GM06990 (cell line): Measurements from ENCODE around the gene HLA-DQA2.

Experiments
- DNase-seq: peaks from one replicate; pipeline ENCODE4 v3.0.0-alpha.2; 2011; ENCODE audit not compliant: insufficient read length; ENCODE audit errors: extremely low read depth
- H3K27me3 ChIP-seq: replicated peaks from 2 replicates; pipeline ENCODE4 v1.6.0; 2011; ENCODE audit warnings: low read length; ENCODE audit not compliant: control insufficient read depth, insufficient read depth
- H3K36me3 ChIP-seq: 2 replicates; pipeline ENCODE4 v1.5.1; 2011; ENCODE audit warnings: low read length; ENCODE audit not compliant: control insufficient read depth, insufficient read depth
- H3K4me3 ChIP-seq: replicated peaks from 2 replicates; pipeline ENCODE4 v1.5.1; 2011; ENCODE audit warnings: low read depth, mild to moderate bottlenecking, control low read depth, low read length
- CTCF ChIP-seq: IDR thresholded peaks from 2 replicates; pipeline ENCODE4 v1.5.1; 2011; ENCODE audit warnings: low read length, control low read depth, mild to moderate bottlenecking, inconsistent platforms; ENCODE audit not compliant: insufficient read depth, poor library complexity, severe bottlenecking

Gene HLA-DQA2

DNA sequence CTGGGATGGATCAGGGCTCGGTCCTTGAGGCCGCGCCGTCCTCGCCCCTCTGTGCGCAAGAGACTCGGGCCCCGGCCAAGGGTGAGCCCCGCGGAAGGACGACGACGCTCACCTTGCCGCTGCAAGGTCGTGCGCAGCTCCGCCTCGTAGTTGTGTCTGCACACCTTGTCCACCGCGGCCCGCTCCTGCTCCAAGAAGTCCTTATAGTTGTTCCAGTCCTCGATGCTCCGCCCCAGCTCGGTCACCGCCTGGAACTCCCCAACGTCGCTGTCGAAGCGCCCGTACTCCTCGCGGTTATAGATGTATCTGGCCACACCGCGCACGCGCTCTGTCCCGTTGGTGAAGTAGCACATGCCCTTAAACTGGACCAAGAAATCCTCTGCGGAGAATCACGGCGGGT lies 20.4 kb downstream of the HLA-DQA2 start:
- Histone ChIP-seq H3K4me3 (no peak overlapping the region), H3K36me3 (no peaks in the 10 kb centered on the region), H3K27me3 (peaks cover 1% of the 10 kb centered on the region)
- no peak for TF ChIP-seq CTCF
- no peak for DNase-seq

GRCh38 chr6:32763421-32763820 lies 22.2 kb downstream of the HLA-DQA2 start, which contains the start of gene HLA-DQB2:
TSS of gene HLA-DQB2 (minus strand) at chr6:32763532. CDS start at chr6:32763470, 62 bp downstream.
- Histone ChIP-seq H3K4me3 (no peak within 1 kb of the TSS), H3K36me3 (no peaks in the 10 kb centered on the region), H3K27me3 (peaks cover 2% of the 10 kb centered on the region)
- no peak for DNase-seq
- TF ChIP-seq CTCF: no peak

GRCh38 chr6:32764048-32764447 lies 22.9 kb downstream of the HLA-DQA2 start:
- H3K4me3 ChIP-seq: no peak overlapping the region
- peaks cover 2% of the 10 kb centered on the region for H3K27me3 ChIP-seq
- DNase-seq: no peak
- no peaks in the 10 kb centered on the region for H3K36me3 ChIP-seq
- TF ChIP-seq CTCF: no peak

DNA sequence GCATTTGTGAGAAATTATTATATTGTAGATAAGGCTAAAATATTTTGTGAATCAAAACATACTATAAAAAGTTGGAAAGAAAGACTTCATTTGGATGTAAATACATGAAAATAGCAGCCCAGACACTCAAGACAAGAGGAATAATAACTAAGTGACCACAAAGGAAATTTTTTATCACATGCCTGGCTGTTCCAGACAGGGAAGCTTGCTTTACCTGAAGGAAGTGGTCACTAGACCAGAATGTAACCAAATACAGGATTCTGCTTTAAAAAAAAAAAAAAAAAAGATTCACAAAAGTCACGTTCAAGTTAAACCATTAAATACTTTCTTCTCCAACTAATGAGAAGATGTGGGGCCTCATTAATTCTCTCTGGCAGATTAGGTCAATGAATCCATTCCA lies 31.5 kb downstream of the HLA-DQA2 start:
- DNase-seq: no peak
- Histone ChIP-seq H3K36me3 (no peaks in the 10 kb centered on the region), H3K27me3 (no peaks in the 10 kb centered on the region; the same call in 1 of the 2 replicates), H3K4me3 (no peak overlapping the region)
- TF ChIP-seq CTCF: no peak

DNA sequence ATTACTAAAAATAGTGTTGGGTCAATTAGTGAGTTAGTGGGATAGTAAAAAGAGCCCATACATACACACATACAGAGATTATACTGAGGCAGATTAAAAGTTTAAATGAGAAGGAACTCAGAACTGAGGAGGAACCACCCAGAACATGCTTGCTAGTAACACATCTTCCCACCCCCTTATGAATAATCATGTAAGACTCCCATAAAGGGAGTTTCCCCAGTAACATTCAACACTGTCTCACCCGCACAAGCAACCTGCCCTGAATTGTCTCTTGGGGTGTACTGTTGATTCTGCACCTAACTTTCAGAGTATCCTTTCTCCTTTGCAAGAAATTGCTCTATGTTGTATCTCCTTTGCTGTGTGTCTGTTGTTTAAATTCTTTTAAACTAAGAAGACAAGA lies 33.2 kb downstream of the HLA-DQA2 start:
- no peak for DNase-seq
- Histone ChIP-seq H3K4me3 (no peak overlapping the region), H3K27me3 (no peaks in the 10 kb centered on the region; the same call in 1 of the 2 replicates), H3K36me3 (no peaks in the 10 kb centered on the region)
- TF ChIP-seq CTCF: no peak

- Histone ChIP-seq H3K4me3 (no peak overlapping the region), H3K27me3 (no peaks in the 10 kb centered on the region), H3K36me3 (no peaks in the 10 kb centered on the region)
- DNase-seq: no peak
- TF ChIP-seq CTCF: no peak
These were observed 33.9 kb downstream of the HLA-DQA2 start for GRCh38 chr6:32775071-32775470.
